GM21786 (cell line): Measurements from ENCODE around the gene PITRM1.
A peak's percentile ranks its signal among the peaks of the same experiment; 100 is the strongest.
"Not testable (repeated sequence)": the region's sequence is repeated elsewhere in the genome, so short reads cannot be mapped to it uniquely, and the experiment has no call there.

Source experiments
- ATAC-seq: cut with Tn5 transposase; IDR thresholded peaks from one replicate; pipeline ENCODE4 v1.9.1; 2021; ENCODE audit not compliant: unreplicated experiment

The PITRM1 gene

DNA sequence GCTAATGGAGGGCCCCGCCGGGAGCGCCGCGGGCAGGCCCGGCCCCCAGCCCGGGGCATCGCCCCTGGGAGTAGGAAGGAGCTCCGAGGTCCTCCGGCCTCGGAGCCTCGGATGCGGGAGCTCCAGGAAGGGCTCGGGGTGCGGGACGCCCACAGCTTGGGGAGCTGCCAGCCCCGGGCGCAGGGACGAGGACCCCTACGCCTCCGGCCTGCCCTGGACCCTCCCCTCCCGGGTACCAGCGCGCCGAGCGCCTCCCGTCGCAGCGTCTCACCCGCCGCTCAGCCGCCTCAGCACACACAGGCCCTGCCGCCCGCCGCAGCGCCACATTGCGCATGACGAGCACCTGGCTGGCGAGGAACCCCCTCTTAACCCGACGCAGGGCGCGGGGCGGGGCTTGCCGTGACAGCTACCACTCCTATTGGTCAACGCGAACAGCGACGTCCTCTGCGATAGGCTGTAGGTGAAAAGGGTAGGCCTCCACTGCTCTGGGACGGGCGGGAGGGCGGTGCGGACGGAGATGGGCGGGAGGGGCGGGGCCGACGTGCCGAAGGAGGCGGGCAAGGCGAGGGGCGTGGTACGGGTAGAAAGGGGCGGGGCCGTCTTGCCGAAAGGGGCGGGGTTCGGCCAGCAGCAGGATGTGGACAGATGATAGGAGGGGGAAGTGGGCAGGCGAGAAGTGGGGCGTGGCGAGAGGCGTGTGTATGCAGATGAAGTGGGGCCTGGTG is at the start of gene PITRM1:
PITRM1 (minus strand) TSS at position 337 of the 725 bp plus-strand sequence; CDS start at position 327, 10 bp downstream.
- peak; percentile 97 for ATAC-seq

DNA sequence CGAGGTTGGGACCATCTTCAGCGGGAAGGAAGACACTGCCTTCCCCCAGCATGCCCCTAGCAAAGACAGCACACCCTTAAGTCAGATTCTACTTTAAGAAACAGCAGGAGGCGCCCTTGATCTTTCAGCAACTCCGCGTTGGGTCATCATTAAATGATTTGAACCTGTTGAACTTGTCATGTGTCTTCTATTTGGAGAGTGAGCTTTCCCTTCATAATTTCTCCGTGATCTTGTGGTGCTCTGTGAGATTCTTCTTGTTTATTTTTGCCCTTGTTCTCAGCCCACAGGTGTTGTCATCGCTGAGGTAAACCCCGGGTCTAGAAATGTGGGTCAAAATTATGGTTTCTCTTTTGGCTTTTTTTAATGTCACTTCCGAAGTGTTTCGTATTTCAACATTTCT is 49.5 kb upstream of the PITRM1 start:
- ATAC-seq: no peak

GRCh38 chr10:3221601-3222000 is 49.0 kb upstream of the PITRM1 start:
- not testable (repeated sequence) for ATAC-seq

DNA sequence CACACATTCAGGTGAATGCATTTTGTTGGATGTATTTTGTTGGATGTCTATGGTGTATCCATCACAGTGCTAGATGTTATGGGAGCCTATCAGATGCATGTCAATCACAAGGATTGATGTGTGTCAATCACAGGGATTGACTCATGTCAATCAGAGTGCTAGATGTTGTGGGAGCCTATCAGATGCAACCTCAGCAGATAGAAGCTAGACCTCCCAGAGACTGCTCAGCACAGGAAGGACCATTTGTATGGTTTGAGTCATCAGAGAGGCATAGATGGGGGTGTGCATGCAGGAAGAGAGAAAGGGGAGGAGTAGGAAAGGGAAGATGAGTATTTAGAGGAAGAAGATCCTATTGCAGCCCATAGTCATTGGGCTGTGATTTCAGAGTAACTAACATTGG is 48.3 kb upstream of the PITRM1 start:
- ATAC-seq: no peak

DNA sequence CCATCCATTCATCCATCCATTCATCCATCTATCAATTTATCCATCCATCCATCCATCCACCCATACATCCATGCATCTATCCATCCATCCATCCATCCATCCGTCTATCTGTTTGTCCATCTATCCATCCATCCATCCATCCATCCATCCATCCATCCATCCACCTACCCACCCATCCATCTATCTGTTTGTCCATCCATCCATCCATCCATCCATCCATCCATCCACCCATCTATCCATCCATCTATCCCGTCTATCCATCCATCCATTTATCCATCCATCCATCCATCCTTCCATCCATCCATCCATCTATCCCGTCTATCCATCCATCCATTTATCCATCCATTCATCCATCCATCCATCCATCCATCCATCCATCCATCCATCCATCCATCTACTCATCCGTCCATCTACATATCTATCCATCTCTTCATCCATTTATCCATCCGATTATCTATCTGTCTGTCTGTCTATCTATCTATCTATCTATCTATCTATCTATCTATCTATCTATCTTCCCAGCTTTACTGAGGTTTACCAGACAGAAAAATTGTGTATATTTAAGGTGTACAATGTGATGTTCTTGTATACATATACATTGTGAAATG is 46.5 kb upstream of the PITRM1 start:
- not testable (repeated sequence) for ATAC-seq

GRCh38 chr10:3217853-3218252 is 45.3 kb upstream of the PITRM1 start:
- no peak for ATAC-seq

DNA sequence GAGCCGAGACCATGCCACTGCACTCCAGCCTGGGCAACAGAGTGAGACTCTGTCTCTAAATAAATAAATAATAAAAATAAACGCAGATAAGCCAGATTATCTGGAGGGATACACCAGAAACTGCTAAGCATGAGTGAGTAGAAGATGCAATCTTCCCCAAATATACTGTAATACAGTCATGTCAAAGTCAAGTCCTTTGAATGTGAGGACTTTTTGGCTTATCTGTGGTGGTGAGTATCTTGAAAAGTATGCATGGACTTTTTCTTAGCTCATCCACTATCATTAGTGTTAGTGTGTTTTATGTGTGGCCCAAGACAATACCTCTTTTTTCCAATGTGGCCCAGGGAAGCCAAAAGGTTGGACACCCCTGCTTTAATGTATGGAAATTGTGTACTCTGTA is 44.7 kb upstream of the PITRM1 start:
- ATAC-seq: no peak

DNA sequence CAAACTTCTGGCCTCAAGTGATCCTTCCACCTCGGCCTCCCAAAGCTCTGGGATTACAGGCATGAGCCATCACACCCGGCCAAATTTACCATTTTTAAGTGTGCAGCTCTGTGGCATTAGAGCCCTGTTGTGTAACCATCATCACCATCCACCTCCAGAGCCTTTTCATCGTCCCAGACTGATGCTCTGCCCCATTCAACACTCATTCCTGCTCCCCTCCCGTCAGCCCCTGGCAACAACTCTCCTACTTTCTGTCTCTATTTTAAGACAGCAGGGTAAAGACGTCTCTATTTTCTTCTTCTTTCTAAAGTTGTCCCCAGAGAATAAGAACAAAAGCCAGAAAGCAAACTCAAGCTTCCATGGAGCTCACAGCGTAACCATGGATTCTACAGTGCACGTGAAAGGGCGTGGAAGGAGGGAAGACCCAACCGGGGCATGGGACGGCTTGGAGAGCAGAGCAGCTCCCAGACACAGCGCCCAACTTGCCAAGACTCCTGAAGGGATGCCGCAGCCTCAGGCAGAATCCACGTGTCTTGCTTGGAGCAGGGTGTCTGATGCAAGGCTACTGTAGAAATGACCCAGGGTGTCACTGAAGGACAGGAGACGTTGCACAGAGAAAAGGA is 42.7 kb upstream of the PITRM1 start:
- ATAC-seq: no peak

- ATAC-seq: no peak
Observed at GRCh38 chr10:3213758-3214515, 41.4 kb upstream of the PITRM1 start.

DNA sequence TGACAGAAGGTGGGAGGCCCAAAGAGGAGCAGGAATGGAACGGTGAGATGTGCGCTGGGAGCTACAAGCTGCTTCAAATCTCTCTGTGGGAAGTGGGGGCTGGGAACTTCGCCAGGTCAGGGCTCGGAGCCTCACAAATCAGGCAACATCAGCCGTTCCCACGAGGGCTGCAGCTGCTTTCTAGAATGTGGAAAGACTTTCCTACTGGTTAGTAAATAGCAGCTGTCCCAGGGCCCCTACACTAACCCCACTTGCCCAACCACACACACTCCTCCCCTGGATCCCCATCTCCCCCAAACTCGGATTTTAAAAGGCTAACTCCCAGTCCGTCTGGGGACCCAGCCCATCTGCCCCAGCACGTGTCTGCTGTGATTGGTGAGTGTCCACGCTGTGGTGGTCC is 40.6 kb upstream of the PITRM1 start:
- no peak for ATAC-seq

DNA sequence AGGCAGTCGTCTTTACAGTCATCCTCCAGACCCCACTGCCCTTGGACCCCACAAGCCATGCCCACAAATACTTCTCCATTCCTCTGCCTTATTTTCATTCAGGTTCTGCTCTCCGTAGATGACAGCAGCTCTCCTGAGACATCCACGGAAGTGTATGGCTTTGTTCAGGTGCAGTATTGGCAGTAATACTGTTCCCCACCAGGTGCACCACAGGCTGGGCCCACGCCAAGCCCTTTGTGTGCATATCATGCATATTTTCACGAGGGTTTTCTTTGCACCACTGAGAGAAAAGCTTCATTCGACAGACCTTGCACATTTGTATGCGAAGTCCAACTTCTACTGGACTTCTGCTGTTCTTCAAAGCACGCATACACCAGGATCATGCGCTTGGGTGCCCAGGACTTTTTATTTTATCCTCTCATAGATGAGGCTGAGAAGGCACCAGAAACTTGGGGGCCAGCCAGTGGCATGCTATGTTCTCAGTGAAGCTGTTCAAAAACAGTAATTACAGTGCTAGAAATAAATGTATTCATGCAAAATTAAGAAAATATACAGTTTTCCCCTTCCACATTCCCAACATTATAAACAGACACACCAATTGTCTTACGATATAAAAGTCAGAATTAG is 37.8 kb upstream of the PITRM1 start:
- no peak for ATAC-seq

DNA sequence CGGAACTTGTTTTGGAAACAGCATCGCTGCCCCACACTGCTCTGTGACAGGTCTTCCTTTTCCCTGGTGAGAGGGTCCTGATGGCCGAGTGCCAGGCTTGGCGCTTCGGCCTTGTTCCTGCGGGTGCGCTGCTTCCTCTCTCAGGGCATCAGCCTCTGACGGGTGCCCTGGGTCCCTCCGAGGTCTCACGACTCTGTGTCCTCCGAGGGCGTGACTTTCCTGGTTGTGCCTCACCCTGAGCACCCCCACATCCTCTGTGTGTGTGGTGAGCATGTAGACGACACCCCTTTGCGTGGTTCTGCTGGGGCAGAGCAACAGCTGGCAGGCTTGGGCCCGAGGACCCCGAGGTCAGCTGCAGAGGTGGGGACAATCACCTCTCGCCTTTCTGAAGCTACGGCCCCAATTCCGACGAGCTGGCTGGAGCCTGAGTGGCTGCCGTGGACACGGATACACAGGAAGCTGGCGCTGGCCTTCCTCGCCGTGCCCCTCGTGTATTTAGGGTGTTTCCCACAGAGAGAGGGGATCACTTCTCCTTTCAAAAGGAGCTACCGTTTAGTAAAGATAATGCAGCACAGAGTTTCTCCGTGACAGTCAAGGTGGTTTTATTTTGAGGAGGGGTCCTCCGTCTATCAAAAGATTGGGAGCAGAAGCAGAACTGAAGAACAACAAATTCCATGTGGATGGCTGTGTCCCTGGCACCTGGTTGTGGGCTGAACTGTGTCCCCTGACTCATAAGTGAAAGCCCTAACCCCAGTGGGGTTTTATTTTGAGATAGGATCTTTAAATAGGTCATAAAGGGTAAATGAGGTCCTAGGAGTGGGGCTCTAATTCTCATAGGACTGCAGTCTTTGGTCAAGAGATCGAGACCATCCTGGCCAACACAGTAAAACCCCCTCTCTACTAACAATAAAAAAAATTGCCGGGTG is 36.2 kb upstream of the PITRM1 start:
- ATAC-seq: no peak

DNA sequence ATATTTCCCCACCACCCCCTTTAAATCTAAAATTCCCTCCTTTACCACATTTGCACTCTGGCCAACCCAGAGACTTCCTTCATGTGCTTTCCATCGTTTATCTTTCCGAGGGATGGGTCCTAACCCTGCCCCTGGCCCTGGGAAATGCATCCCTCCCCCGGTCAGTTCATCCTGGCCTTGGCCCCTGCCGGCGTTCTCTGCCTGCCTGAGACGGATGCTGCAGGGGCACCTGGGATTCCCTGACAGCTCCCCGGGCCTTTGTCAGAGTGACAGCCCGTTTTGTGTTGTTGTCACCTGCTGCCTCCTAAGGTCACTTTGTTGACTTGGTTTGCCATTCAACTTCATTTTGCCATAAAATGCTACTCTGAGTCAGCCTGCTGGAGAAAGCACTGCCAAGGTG is 34.8 kb upstream of the PITRM1 start:
- no peak for ATAC-seq

DNA sequence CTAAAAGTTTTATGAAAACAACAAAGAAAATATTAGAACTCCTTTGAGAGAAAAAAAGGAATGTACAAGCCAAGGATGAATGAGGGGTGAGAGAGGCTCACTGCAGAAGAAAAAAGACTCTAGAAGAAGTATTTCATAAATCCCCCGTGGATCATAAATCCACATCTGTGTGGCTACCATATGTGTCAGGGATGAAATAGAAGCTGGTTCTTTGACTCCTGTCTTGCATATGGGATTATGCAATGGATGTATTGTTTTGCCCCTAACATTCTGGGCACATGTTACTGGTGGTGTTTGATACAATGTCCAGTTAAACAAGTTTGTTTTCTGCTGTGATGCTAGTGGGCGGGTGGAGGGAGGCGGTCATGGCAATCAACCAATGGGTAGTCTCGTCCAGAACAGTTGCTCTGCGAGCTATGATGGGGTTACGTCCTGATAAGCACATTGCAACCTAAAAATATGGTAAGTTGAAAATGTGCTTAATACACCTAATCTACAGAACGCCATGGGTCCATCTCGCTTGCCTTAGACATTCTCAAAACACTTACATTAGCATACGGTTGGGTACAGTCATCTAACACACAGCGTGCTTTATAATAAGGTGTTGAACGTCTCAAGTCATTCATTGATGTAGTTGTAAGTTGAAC is 34.1 kb upstream of the PITRM1 start:
- ATAC-seq: no peak

- no peak for ATAC-seq
Observed at GRCh38 chr10:3203972-3204371, 31.4 kb upstream of the PITRM1 start.

GRCh38 chr10:3203016-3203811 is 30.6 kb upstream of the PITRM1 start:
- no peak for ATAC-seq

GRCh38 chr10:3201796-3202195 is 29.2 kb upstream of the PITRM1 start:
- ATAC-seq: no peak

GRCh38 chr10:3199488-3199887 is 26.9 kb upstream of the PITRM1 start:
- ATAC-seq: no peak

DNA sequence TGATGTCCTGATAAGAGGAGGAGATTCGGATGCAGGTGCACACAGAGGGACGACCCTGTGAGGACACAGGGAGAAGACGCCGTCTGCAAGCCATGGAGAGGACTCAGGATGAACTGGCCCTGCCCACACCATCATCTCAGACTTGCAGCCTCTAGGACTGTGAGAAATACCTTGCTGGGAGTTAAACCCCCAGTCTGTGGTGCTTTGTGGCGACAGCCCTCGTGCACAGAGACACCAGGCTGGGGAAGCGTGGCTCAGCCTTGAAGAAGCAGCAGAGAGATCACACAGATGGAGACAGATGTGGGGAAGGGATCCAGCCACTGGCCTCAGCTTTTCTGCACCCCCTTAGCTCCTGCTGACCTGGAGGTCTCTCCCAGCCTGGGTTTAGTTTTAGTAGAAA is 26.3 kb upstream of the PITRM1 start:
- ATAC-seq: no peak
